GM21390 (cell line): ENCODE measurements around the gene HTRA2.
A peak's percentile ranks its signal among the peaks of the same experiment; 100 is the strongest.

Experiments
- ATAC-seq: cut with Tn5 transposase; IDR thresholded peaks from one replicate; pipeline ENCODE4 v1.9.1; 2021; ENCODE audit not compliant: unreplicated experiment

HTRA2 gene

GRCh38 chr2:74499940-74500577, 29.7 kb upstream of the HTRA2 start:
- no peak for ATAC-seq

- ATAC-seq: no peak
These were observed 29.2 kb upstream of the HTRA2 start for GRCh38 chr2:74500578-74500946.

- ATAC-seq: no peak
These were observed 28.2 kb upstream of the HTRA2 start for GRCh38 chr2:74501335-74502071.

GRCh38 chr2:74502147-74502719, 27.5 kb upstream of the HTRA2 start:
- no peak for ATAC-seq

GRCh38 chr2:74502720-74503505, 26.8 kb upstream of the HTRA2 start:
- ATAC-seq: peak; percentile 35

DNA sequence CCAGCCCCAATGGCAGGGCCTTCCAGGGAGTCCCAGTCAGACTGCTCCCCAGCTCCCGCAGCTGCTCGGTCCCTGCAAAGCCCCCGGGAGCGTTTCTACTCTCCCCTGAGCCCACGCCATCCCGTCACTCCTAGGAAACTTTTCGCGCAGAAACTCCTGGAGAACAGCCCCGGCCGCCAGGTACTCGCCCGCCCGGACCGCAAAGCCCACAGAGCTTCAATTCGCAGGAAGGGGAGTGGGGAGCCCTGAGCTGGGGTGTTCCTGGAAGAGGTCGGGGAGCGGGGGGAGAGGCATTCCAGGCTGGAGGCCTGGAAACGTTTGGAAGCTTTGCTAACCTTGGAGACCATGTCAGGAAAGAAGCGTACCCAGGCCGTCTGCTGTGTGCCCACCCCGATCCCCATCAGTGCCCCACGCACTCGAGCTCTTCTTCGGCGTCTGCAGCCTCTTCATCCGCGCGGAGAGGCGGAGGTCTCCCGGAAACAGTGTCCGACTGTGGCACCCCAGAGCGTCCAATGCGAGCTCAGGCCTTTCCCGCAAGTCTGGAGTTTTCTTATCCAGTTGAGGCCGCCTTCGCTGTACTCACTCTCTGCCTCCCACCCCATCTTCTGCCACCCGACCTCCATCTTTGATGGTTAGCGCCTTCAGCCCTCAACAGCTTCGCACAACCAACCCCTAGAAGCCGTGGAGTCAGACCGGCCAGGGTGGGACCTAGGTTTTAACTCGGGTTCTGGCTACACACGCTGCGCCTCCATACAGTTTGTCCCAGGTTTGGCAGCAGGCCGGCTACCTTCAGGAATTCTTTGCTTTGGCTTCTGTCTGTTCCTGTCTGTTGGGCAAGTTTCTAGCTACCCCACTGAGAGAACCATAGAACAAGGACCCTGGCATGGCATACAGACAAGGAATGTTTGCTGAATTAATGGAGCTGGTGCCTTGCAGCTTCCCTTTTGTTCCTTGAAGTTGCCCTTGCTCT, 25.9 kb upstream of the HTRA2 start:
- no peak for ATAC-seq

GRCh38 chr2:74504591-74504990, 25.1 kb upstream of the HTRA2 start:
- ATAC-seq: no peak

- ATAC-seq: no peak
These were observed 24.1 kb upstream of the HTRA2 start for GRCh38 chr2:74505448-74506246.

- peak; percentile 88 for ATAC-seq
These were observed 22.4 kb upstream of the HTRA2 start, which contains the start of gene PCGF1 for GRCh38 chr2:74507145-74507925. PCGF1 (minus strand) TSS chr2:74507695; CDS start chr2:74507668, 27 bp downstream.

DNA sequence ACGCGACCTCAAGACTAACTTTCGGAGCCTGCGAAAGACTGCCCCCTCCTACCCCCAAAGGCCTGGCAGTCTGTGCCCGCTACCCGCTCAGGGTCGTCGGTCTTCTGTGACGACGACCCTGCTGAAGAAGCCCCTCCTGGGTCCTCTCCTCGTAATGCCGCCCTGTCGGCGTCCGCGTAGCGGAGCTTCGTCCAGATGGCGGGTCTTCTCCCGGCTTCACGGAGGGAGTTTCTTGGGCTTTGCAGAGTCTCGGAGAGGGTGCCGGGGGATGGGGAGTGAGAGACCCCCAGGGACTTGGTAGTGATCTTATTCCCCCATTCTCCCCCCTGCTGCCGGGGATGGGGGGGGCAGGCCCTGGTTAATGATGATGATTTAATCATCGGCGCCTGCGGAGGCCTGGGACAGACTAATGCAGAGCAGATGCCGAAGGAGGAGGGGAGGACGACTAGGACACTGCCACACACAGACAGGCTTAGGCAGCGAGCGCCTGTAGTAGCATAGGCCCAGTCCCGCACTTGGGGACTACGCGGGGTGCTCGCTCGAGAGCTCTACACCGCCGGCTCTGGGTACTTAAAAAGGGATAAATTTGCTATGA, 21.7 kb upstream of the HTRA2 start:
- no peak for ATAC-seq

DNA sequence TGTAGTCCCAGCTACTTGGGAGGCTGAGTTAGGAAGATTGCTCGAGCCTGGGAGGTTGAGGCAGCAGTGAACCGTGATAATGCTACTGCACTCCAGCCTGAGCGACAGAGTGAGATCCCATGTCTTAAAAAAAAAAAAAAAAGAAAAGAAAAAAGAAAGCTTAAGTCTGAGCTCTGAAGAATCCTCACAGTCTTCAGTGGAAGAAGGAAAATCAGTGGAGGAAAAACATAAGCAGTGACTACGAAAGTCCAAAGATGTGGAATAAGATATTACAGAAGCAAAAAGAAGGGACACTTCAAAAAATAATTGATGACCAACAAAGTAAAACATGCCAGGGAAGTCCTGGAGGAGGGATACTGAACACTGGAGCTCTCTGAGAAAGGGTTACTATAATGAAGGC, 19.5 kb upstream of the HTRA2 start:
- ATAC-seq: no peak

- no peak for ATAC-seq
These were observed 18.4 kb upstream of the HTRA2 start for GRCh38 chr2:74511104-74511989.

GRCh38 chr2:74512744-74513604, 16.8 kb upstream of the HTRA2 start:
- ATAC-seq: no peak

GRCh38 chr2:74513605-74514367, 15.9 kb upstream of the HTRA2 start:
- ATAC-seq: no peak

DNA sequence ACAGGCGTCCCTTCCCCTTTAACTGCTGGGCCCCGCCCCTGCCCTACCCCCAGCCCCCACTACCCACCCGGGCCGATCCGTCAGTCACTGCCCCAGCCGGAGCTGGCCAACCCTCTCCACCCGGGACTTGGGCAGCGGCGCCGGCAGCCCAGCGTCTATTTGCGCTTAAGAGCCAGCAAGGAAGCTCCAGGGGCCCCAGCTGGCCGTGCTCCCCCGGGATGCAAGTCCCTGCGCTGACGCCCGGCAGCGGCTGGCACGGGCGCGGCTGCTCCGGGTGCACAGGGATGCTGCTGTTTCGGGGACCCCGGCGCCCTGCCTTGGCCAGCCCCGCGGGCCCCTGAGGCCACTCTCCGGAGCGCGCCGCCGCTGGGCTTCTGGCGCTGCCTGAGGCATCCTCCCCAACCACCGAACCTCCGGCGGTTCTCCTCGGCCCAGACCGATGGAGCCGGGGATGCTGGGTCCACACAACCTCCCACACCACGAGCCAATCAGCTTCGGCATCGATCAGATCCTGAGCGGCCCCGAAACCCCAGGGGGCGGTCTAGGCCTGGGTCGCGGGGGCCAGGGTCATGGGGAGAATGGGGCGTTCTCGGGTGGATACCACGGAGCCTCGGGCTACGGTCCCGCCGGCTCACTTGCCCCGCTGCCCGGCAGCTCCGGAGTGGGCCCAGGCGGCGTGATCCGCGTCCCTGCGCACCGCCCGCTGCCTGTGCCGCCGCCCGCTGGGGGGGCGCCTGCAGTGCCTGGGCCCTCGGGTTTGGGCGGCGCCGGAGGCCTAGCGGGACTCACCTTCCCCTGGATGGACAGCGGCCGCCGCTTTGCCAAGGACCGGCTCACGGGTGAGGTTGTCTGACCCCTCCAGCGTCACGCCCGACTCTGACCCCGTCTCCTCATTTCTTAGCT, 15.1 kb upstream of the HTRA2 start, which contains the start of gene TLX2:
Gene TLX2 (plus strand): TSS at position 83 of the 903 bp plus-strand sequence. CDS start 357 bp downstream, at position 440.
- no peak for ATAC-seq
